Hepatocyte (in vitro differentiated cells): ENCODE results near the gene PHACTR2.
"Not testable (repeated sequence)": the region's sequence is repeated elsewhere in the genome, so short reads cannot be mapped to it uniquely, and the experiment has no call there.

Experiments
- EZH2 ChIP-seq: fragments of 200-600 bp; sonication (generic); IDR thresholded peaks from 2 replicates; pipeline ENCODE4 v1.6.1; 2016; ENCODE audit warnings: antibody characterized with exemption, mild to moderate bottlenecking, borderline replicate concordance
- EZH2phosphoT487 ChIP-seq: fragments of 200-600 bp; sonication (generic); IDR thresholded peaks from one replicate; pipeline ENCODE4 v1.6.1; 2018; ENCODE audit warnings: antibody characterized with exemption, mild to moderate bottlenecking, low read depth, moderate library complexity; ENCODE audit not compliant: unreplicated experiment, severe bottlenecking
- TF ChIP-seq, protein P1 (sequence below): fragments of 200-600 bp; sonication (generic); IDR thresholded peaks from 2 replicates; pipeline ENCODE4 v1.5.1; 2016; ENCODE audit warnings: antibody characterized with exemption, mild to moderate bottlenecking; ENCODE audit not compliant: poor library complexity

DNA sequence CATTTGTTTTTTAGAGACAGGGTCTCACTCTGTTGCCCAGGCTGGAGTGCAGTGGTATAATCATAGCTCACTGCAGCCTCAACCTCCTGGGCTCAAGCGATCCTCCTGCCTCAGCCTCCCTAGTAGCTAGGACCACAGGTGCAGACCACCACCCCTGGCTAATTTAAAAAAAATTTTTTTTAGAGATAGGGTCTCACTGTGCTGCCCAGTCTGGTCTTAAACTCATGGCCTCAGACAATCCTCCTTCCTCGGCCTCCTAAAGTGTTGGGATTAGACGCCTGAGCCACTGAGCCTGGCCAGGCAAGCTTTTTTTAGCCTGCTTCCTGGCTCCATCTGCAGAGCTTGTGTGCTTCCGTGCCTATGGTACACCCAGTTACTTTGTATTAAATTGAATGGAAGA is 46.6 kb upstream of the PHACTR2 start:
- TF ChIP-seq, protein P1, sequence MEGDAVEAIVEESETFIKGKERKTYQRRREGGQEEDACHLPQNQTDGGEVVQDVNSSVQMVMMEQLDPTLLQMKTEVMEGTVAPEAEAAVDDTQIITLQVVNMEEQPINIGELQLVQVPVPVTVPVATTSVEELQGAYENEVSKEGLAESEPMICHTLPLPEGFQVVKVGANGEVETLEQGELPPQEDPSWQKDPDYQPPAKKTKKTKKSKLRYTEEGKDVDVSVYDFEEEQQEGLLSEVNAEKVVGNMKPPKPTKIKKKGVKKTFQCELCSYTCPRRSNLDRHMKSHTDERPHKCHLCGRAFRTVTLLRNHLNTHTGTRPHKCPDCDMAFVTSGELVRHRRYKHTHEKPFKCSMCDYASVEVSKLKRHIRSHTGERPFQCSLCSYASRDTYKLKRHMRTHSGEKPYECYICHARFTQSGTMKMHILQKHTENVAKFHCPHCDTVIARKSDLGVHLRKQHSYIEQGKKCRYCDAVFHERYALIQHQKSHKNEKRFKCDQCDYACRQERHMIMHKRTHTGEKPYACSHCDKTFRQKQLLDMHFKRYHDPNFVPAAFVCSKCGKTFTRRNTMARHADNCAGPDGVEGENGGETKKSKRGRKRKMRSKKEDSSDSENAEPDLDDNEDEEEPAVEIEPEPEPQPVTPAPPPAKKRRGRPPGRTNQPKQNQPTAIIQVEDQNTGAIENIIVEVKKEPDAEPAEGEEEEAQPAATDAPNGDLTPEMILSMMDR, result not testable (repeated sequence)
- not testable (repeated sequence) for TF ChIP-seq EZH2, EZH2phosphoT487
